GM18517 (cell line): ENCODE results near the gene C1R.
"Not testable (repeated sequence)": the region's sequence is repeated elsewhere in the genome, so short reads cannot be mapped to it uniquely, and the experiment has no call there.

ENCODE experiments used
- ATAC-seq: cut with Tn5 transposase; IDR thresholded peaks from one replicate; pipeline ENCODE4 v1.9.1; 2021; ENCODE audit warnings: mild to moderate bottlenecking, moderate library complexity; ENCODE audit not compliant: unreplicated experiment

The C1R gene

DNA sequence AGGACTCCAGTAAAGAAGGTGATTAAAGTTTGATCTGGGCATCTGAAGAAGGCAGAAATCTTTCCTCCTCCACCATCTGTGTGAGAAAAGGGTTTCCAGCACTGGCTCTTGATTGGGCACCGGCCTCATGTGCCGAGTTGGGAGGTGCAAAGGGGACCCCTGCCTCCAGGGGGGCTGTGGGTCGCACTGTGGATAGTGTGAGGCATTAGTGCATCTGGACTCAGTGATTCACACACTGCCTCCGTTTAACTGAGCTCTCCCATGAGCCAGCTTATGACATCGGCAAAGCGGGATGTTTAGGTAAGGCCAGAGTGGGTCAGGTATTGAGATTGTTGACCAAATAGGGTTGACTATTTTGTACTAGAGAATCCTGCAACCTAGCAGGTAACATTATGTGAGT is 22.9 kb downstream of the C1R start:
- ATAC-seq, result no peak

GRCh38 chr12:7068994-7069346 is 23.3 kb downstream of the C1R start:
- no peak for ATAC-seq

DNA sequence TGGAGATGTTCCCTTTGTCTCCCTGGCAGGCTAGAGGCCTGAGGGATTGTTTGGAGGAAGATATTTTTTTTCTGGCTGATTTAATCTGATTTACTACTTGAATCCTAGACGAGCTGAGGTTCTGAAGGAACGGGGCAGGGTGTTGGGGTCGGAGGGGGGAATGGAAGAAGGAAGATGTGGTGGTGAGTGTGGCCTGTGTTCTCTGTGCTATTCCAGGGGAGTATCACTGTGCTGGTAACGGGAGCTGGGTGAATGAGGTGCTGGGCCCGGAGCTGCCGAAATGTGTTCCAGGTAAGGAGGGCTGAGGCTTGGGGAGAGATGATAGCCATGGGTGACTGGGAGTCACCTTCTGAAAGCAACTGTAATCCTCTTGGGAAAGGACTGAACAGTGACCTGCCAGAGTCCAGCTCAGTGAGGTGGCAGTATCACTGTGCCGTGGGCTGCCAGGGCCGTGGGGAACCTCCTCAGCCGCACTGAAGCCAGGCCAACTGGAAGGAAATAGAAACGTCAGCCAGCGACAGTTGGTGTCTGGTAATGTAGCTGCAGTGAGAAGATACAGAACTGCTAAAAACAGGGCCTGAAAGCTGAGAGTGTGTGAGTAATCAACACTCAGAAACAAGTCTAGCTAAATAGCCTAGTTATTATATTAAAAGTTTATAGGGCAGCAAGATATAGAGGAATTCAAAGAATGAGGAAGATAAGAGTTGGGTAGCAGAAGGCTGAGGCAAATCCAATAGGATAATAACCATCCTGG is 23.8 kb downstream of the C1R start:
- no peak for ATAC-seq

DNA sequence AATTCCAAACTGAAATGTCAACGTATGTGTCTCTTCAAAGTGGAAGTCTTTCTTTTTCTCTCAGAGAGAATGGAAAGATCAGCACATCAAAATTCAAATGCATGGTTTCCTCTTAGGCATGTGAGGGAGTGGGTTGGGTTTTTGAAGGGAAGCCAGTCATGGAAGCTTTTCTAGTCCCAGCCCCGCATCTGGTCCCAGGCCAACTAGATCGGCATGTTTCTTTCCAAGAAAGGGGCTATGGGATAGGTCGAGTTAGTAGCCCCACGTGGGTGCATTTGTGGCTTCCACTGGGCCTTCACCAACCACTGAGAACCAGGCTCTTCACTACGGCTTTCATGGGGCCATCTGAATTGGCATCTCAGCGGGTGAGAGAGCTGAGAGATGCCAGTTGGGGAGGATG is 25.1 kb downstream of the C1R start:
- ATAC-seq, result no peak

DNA sequence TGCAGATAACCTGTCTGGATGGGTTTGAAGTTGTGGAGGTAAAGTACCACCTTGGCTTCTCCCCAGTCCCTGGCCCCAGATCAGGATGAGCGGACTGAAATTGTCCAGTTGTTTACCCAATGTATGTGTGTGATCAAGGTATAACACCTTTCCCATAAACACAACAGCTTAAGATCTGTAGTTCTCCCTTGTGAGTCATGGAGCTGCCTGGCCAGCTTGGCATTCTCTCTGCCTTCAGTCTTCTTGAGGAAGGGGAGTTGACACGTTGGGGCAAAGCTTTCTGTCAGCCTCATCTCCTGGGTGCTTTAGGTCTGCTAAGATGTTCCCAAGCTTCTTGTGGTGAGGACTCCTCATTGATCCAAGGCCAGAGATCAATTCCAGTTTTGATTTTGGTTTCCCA is 25.6 kb downstream of the C1R start:
- no peak for ATAC-seq

DNA sequence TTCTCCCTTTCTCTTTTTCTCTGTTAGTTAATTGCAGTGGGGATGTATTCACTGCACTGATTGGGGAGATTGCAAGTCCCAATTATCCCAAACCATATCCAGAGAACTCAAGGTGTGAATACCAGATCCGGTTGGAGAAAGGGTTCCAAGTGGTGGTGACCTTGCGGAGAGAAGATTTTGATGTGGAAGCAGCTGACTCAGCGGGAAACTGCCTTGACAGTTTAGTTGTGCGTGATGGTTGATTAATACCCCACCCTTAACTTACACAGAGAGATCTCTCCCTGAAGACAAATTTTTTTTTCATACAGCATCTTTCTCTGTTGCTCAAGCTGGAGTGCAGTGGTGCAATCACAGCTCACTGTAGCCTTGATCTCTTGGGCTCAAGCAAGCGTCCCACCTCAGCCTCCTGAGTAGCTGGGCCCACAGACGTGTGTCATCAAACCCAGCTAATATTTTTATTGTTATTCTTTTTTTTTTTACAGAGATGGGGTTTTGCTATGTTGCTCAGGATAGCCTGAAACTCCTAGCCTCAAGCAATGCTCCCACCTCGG is 27.1 kb downstream of the C1R start:
- no peak for ATAC-seq

DNA sequence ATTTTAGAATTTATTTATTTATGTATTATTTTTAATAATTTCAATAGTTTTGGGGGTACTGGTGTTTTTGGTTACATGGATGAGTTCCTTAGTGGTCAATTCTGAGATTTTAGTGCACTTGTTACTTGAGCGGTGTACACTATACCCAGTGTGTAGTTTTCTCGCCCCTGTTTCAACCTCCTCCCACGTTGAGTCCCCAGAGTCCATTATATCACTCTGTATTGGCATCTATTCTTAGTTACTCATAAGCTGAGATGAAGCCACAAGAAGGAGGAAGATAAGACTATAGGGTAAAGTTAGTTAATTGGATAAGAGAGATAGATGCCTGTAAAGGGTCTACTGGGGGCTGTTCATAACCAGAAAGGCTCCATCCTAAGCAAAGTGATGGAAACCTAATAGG is 27.7 kb downstream of the C1R start:
- no peak for ATAC-seq

- ATAC-seq, result no peak
These were observed 30.6 kb downstream of the C1R start for GRCh38 chr12:7061596-7061995.

DNA sequence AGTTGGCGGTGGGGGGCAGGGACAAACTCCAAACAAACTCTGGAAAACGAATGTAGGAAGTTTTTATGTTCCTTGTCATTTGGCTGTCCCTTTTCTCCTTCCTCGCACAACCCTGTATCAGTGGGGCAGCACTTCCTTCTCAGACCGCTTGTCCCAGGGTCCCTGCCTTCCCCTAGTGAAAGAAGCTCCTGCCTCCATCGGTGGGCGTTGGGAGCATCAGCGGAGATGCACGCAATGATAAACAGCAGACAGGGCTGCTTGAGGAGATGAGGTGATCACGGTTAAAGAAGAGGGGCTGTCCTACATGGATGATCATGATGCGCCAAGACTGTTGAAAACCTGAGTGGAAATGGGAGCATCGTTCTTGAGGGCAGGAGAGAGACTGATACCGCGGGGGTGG is 31.1 kb downstream of the C1R start:
- no peak for ATAC-seq

DNA sequence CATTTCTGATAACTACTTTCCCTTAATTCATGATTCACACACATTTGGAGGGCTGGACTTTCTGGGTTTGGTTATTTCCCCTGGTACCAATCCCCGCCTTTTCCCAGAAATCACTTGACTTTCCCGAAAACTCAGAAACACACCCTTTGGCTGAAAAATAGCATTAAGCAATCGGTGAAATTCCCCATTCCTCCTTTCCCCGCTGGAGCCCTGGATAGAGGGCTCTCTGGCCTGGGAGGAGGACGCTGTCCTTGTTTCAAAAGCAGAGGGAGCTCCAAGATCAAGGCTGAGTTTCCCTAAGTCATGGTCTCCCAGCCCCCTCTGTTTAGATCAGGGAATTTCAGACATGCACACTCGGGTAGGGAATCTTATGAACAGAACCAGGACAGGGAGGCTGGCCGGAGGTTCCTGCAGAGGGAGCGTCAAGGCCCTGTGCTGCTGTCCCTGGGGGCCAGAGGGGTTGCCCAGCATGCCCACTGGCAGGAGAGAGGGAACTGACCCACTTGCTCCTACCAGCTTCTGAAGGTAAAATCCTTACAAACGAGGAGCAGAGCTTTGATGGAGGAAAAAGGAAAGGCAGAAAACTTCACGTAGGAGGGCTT is 31.8 kb downstream of the C1R start, which contains the start of gene C1S:
TSS of gene C1S (plus strand) at position 366 of the 602 bp plus-strand sequence. CDS start 1,195 bp downstream, outside the sequence.
- ATAC-seq, result no peak

DNA sequence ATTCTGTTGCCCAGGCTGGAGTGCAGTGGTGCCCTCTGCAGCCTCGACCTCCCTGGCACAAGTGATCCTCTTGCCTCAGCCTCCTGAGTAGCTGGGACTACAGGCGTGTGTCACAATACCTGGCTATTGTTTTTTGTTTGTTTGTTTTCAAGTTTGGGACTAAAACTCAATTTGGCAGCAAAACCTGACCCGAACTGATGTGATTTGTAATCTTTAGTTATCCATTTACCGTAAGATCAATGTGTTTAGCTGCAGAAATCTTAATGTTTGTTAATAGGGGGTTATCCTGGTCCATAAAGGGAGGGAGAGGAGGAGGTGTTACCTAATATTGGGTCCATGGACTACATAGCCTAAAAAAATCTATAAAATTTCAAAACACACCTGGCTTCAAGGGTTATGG is 32.5 kb downstream of the C1R start:
- ATAC-seq, result no peak

GRCh38 chr12:7058850-7059395 is 33.3 kb downstream of the C1R start:
- no peak for ATAC-seq

GRCh38 chr12:7058163-7058845 is 33.9 kb downstream of the C1R start:
- ATAC-seq, result no peak

DNA sequence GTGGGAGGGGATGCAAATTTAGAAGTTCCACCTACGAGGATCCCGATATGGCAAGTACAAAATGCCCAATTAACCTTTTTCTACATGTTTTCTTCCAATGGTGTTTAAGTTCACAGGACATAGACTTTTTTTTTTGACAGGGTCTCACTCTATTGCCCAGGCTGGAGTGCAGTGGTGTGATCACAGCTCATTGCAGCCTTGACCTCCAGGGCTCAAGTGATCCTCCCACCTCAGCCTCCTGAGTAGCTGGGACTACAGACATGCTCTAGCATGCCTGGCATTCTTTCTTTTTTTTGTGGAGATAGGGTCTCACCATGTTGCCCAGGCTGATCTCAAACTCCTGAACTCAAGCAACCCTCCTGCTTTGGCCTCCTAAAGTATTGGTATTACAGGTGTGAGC is 36.5 kb downstream of the C1R start:
- ATAC-seq, result not testable (repeated sequence)

DNA sequence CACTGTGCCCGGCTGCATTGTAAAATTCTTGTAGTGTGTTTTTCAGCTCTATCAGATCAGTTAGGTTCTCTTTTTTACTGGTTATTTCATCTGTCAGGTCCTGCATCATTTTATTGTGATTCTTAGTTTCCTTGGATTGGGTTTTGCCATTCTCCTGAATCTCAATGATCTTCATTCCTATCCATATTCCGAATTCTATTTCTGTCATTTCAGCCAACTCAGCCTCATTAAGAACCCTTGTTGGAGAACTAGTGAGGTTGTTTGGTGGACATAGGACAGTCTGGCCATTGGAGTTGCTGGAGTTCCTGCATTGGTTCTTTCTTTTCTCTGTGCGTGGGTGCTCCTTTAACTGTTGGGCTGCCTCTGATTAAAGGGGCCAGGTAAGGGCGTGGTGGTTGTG is 37.3 kb downstream of the C1R start:
- ATAC-seq, result no peak

GRCh38 chr12:7049973-7050372 is 42.3 kb downstream of the C1R start:
- not testable (repeated sequence) for ATAC-seq

DNA sequence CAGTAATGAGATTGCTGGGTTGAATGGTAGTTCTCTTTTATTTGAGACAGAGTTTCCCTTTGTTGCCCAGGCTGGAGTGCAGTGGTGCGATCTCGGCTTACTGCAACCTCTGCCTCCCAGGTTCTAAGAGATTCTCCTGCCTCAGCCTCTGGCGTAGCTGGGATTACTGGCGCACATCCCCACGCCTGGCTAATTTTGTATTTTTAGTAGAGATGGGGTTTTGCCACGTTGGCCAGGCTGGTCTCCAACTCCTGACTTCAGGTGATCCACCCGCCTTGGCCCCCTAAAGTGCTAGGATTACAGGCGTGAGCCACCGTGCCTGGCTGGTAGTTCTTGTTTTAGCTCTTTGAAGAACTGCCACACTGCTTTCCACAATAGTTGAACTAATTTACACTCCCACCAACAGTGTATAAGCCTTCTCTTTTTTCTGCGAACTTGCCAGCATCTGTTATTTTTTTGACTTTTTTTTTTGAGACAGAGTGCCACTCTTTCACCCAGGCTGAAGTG is 42.7 kb downstream of the C1R start:
- not testable (repeated sequence) for ATAC-seq

- no peak for ATAC-seq
These were observed 44.9 kb downstream of the C1R start for GRCh38 chr12:7047306-7047705.

- ATAC-seq, result no peak
These were observed 45.7 kb downstream of the C1R start for GRCh38 chr12:7046383-7047105.

- no peak for ATAC-seq
These were observed 46.3 kb downstream of the C1R start for GRCh38 chr12:7045913-7046312.

GRCh38 chr12:7042842-7043241 is 49.4 kb downstream of the C1R start:
- ATAC-seq, result no peak
